DOHH2 (cell line): ENCODE results near the gene HCLS1.

Experiments used
- H3F3A ChIP-seq: fragments of 200-600 bp; sonication (generic), shearing (Covaris generic); 2 replicates; pipeline ENCODE4 v1.6.0; 2016; ENCODE audit warnings: antibody characterized with exemption, mild to moderate bottlenecking; ENCODE audit not compliant: control insufficient read depth, insufficient read depth
- H3K27ac ChIP-seq: fragments of 200-600 bp; sonication (generic); 2 replicates; pipeline ENCODE4 v1.5.1; 2014; ENCODE audit warnings: low read depth, mild to moderate bottlenecking, low read length, moderate library complexity
- H3K27me3 ChIP-seq: fragments of 200-600 bp; sonication (generic); 2 replicates; pipeline ENCODE4 v1.6.1; 2014; ENCODE audit warnings: mild to moderate bottlenecking, low read length, mixed read lengths; ENCODE audit not compliant: control insufficient read depth
- H3K36me3 ChIP-seq: fragments of 200-600 bp; sonication (generic); 2 replicates; pipeline ENCODE4 v1.6.1; 2014; ENCODE audit warnings: mild to moderate bottlenecking, low read length, moderate library complexity, mixed read lengths; ENCODE audit not compliant: control insufficient read depth
- H3K4me1 ChIP-seq: fragments of 200-600 bp; sonication (generic); 2 replicates; pipeline ENCODE4 v1.6.1; 2014; ENCODE audit warnings: mild to moderate bottlenecking, low read length, mixed read lengths; ENCODE audit not compliant: control insufficient read depth
- H3K4me2 ChIP-seq: fragments of 200-600 bp; sonication (generic); 2 replicates; pipeline ENCODE4 v1.6.0; 2014; ENCODE audit warnings: mild to moderate bottlenecking, low read length, moderate library complexity
- H3K4me3 ChIP-seq: fragments of 200-600 bp; sonication (generic); 2 replicates; pipeline ENCODE4 v1.5.1; 2014; ENCODE audit warnings: mild to moderate bottlenecking, low read length, mixed read lengths
- H3K79me2 ChIP-seq: fragments of 200-600 bp; sonication (generic); 2 replicates; pipeline ENCODE4 v1.6.1; 2014; ENCODE audit warnings: mild to moderate bottlenecking, low read length, mixed read lengths; ENCODE audit not compliant: control insufficient read depth
- H3K9me2 ChIP-seq: fragments of 200-600 bp; sonication (generic); replicated peaks from 2 replicates; pipeline ENCODE4 v1.6.1; 2014; ENCODE audit warnings: mild to moderate bottlenecking, low read length, mixed read lengths; ENCODE audit not compliant: control insufficient read depth
- H3K9me3 ChIP-seq: fragments of 200-600 bp; sonication (generic); 2 replicates; pipeline ENCODE4 v1.6.1; 2014; ENCODE audit warnings: antibody characterized with exemption, low read length, mixed read lengths; ENCODE audit not compliant: control insufficient read depth, insufficient read depth
- H4K20me1 ChIP-seq: fragments of 200-600 bp; sonication (generic); 2 replicates; pipeline ENCODE4 v1.6.0; 2014; ENCODE audit warnings: low read depth, mild to moderate bottlenecking, antibody characterized with exemption, low read length, moderate library complexity; ENCODE audit not compliant: control insufficient read depth, insufficient read depth
- EZH2phosphoT487 ChIP-seq: fragments of 200-600 bp; sonication (generic); IDR thresholded peaks from 2 replicates; pipeline ENCODE4 v1.6.1; 2017; ENCODE audit warnings: borderline replicate concordance, mild to moderate bottlenecking, antibody characterized with exemption, low read length, moderate library complexity, mixed read lengths
- TF ChIP-seq, protein P1 (sequence below): fragments of 200-600 bp; sonication (generic); IDR thresholded peaks from one replicate; pipeline ENCODE4 v1.5.1; 2014; ENCODE audit warnings: antibody characterized with exemption, mild to moderate bottlenecking, low read depth, low read length; ENCODE audit not compliant: poor library complexity, severe bottlenecking

Gene HCLS1

DNA sequence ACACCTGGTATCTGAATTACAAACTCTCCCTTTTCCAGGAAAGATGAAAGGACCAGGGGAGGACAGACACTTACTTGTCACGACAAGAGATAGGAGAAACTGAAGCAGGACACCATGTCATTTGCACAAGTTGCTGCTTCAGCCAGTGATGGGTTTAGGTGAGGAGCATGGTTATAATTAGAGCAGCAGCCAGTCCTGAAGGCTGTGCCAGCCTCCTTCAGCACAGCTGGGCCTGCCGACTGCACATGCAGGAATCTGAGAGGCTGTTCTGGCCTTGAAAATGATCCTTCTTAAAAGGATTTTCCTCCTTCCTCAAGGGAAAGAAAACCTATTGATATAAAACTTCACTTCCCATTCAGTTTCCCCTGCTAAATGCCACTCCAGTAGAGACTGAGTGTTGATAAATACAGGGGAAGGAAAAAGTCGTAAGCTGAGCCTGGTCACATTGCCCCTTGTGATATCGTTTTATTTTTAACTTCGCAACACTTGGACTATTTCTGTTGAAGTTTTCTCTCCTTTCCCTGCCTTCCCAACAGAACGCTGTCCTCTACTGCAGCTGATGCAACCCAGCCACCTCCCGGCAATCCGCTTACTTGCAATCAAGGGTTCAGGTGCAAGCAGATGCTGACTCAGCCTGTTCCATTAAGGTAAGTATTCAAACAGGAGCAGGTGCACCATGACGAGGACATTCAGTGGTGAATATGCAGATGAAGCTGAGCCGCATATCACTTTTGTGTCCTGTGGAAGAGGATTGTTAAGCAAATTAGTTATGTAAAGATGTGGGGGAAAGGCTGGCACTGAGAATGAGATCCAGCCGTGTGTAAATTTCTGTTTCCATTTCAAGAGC lies 67.6 kb downstream of the HCLS1 start, which contains the start of gene FBXO40:
Gene FBXO40, plus strand, starts transcription at position 524 of the 847 bp plus-strand sequence. CDS start 27,197 bp downstream, outside the sequence.
- Histone ChIP-seq H3K27ac (no peak within 1 kb of the TSS), H3K9me2 (no peaks in the 10 kb centered on the region), H3K27me3 (no peaks in the 10 kb centered on the region), H3F3A (no peaks in the 10 kb centered on the region), H3K36me3 (no peaks in the 10 kb centered on the region), H3K9me3 (no peaks in the 10 kb centered on the region), H3K4me3 (peak within 1 kb of the TSS; percentile 31), H4K20me1 (no peaks in the 10 kb centered on the region), H3K4me2 (peak within 1 kb of the TSS; percentile 49), H3K4me1 (peaks cover 20% of the 10 kb centered on the region), H3K79me2 (no peaks in the 10 kb centered on the region)
- TF ChIP-seq, protein P1, sequence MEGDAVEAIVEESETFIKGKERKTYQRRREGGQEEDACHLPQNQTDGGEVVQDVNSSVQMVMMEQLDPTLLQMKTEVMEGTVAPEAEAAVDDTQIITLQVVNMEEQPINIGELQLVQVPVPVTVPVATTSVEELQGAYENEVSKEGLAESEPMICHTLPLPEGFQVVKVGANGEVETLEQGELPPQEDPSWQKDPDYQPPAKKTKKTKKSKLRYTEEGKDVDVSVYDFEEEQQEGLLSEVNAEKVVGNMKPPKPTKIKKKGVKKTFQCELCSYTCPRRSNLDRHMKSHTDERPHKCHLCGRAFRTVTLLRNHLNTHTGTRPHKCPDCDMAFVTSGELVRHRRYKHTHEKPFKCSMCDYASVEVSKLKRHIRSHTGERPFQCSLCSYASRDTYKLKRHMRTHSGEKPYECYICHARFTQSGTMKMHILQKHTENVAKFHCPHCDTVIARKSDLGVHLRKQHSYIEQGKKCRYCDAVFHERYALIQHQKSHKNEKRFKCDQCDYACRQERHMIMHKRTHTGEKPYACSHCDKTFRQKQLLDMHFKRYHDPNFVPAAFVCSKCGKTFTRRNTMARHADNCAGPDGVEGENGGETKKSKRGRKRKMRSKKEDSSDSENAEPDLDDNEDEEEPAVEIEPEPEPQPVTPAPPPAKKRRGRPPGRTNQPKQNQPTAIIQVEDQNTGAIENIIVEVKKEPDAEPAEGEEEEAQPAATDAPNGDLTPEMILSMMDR = no peak
- no peak for TF ChIP-seq EZH2phosphoT487

GRCh38 chr3:121584418-121584817 lies 76.3 kb downstream of the HCLS1 start:
- H3K79me2 ChIP-seq = no peaks in the 10 kb centered on the region
- no peaks in the 10 kb centered on the region for H4K20me1 ChIP-seq
- TF ChIP-seq, protein P1 = no peak
- TF ChIP-seq EZH2phosphoT487 = no peak
- H3K4me2 ChIP-seq = no peak overlapping the region
- no peak overlapping the region for H3K27ac ChIP-seq
- no peaks in the 10 kb centered on the region for H3K4me1 ChIP-seq
- H3K9me3 ChIP-seq = no peaks in the 10 kb centered on the region
- H3F3A ChIP-seq = no peaks in the 10 kb centered on the region
- no peak overlapping the region for H3K4me3 ChIP-seq
- no peaks in the 10 kb centered on the region for H3K36me3 ChIP-seq
- H3K9me2 ChIP-seq = no peaks in the 10 kb centered on the region
- H3K27me3 ChIP-seq = peaks cover 11% of the 10 kb centered on the region

DNA sequence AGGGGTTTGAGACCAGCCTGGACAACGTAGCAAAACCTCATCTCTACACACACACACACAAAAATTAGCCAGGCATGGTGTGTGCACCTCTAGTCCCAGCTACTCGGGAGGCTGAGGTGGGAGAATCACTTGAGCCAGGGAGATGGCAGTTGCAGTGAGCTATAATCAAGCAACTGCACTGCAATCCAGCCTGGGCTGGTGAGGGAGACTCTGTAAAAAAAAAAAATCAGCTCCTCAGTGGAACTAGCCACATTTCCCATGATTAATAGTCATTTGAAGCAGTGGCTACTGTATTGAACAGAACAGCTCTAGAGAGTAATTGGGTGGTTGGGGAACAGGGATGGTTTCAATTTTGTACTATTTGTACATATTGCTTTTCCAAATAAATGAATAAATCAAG lies 79.0 kb downstream of the HCLS1 start:
- no peak for TF ChIP-seq EZH2phosphoT487
- TF ChIP-seq, protein P1 = no peak

More for the DNA sequence above, 79.0 kb downstream of the HCLS1 start:
- Histone ChIP-seq H3K4me1 (no peaks in the 10 kb centered on the region), H3K79me2 (no peaks in the 10 kb centered on the region), H3F3A (no peaks in the 10 kb centered on the region), H3K4me2 (no peak overlapping the region), H3K9me2 (no peaks in the 10 kb centered on the region), H3K27ac (no peak overlapping the region), H3K9me3 (no peaks in the 10 kb centered on the region), H3K36me3 (no peaks in the 10 kb centered on the region), H4K20me1 (no peaks in the 10 kb centered on the region), H3K27me3 (peaks cover 11% of the 10 kb centered on the region), H3K4me3 (no peak overlapping the region)
